Measurements from ENCODE around the gene SLC25A27.

The SLC25A27 gene

GRCh38 chr6:46719099-46719498 is 66.3 kb downstream of the SLC25A27 start:
- Histone ChIP-seq H3K27ac (ENCODE audit: low read length) (no peak overlapping the region), H3K27me3 (ENCODE audit: low read depth, low read length) (peaks cover 24% of the 10 kb centered on the region), H2AFZ (ENCODE audit: low read depth, low read length) (no peak overlapping the region), H3K9me3 (ENCODE audit: insufficient read depth, low read length) (no peaks in the 10 kb centered on the region), H3K4me2 (ENCODE audit: low read length) (no peak overlapping the region), H3K4me3 (ENCODE audit: low read length) (no peak overlapping the region), H4K20me1 (ENCODE audit: insufficient read depth, low read length) (no peaks in the 10 kb centered on the region), H3K9ac (ENCODE audit: low read length) (no peak overlapping the region), H3K4me1 (ENCODE audit: low read length) (peaks cover 7% of the 10 kb centered on the region), H3K36me3 (replicated peaks; ENCODE audit: low read depth, low read length) (no peaks in the 10 kb centered on the region), H3K79me2 (ENCODE audit: low read length) (no peaks in the 10 kb centered on the region)
- TF ChIP-seq CTCF (IDR thresholded peaks at IDR 0.05; ENCODE audit: low read depth, low read length) (no peak), EZH2phosphoT487 (IDR thresholded peaks at IDR 0.05; ENCODE audit: low read depth) (no peak)

GRCh38 chr6:46720401-46720800 is 67.6 kb downstream of the SLC25A27 start:
- H4K20me1 ChIP-seq (ENCODE audit: insufficient read depth, low read length): no peaks in the 10 kb centered on the region
- H2AFZ ChIP-seq (ENCODE audit: low read depth, low read length): no peak overlapping the region
- no peak overlapping the region for H3K4me2 ChIP-seq (ENCODE audit: low read length)
- H3K9ac ChIP-seq (ENCODE audit: low read length): no peak overlapping the region
- peaks cover 7% of the 10 kb centered on the region for H3K4me1 ChIP-seq (ENCODE audit: low read length)
- no peak overlapping the region for H3K27ac ChIP-seq (ENCODE audit: low read length)
- no peaks in the 10 kb centered on the region for H3K79me2 ChIP-seq (ENCODE audit: low read length)
- H3K27me3 ChIP-seq (ENCODE audit: low read depth, low read length): peaks cover 33% of the 10 kb centered on the region
- H3K36me3 ChIP-seq (replicated peaks; ENCODE audit: low read depth, low read length): no peaks in the 10 kb centered on the region
- TF ChIP-seq EZH2phosphoT487 (IDR thresholded peaks at IDR 0.05; ENCODE audit: low read depth) (no peak), CTCF (IDR thresholded peaks at IDR 0.05; ENCODE audit: low read depth, low read length) (no peak)
- no peaks in the 10 kb centered on the region for H3K9me3 ChIP-seq (ENCODE audit: insufficient read depth, low read length)
- H3K4me3 ChIP-seq (ENCODE audit: low read length): no peak overlapping the region
